DOHH2 (cell line): ENCODE results near the gene CUBN.

ENCODE experiments used
- H3F3A ChIP-seq: fragments of 200-600 bp; sonication (generic), shearing (Covaris generic); 2 replicates; pipeline ENCODE4 v1.6.0; 2016; ENCODE audit warnings: antibody characterized with exemption, mild to moderate bottlenecking; ENCODE audit not compliant: control insufficient read depth, insufficient read depth
- H3K27ac ChIP-seq: fragments of 200-600 bp; sonication (generic); 2 replicates; pipeline ENCODE4 v1.5.1; 2014; ENCODE audit warnings: low read depth, mild to moderate bottlenecking, low read length, moderate library complexity
- H3K27me3 ChIP-seq: fragments of 200-600 bp; sonication (generic); 2 replicates; pipeline ENCODE4 v1.6.1; 2014; ENCODE audit warnings: mild to moderate bottlenecking, low read length, mixed read lengths; ENCODE audit not compliant: control insufficient read depth
- H3K36me3 ChIP-seq: fragments of 200-600 bp; sonication (generic); 2 replicates; pipeline ENCODE4 v1.6.1; 2014; ENCODE audit warnings: mild to moderate bottlenecking, low read length, moderate library complexity, mixed read lengths; ENCODE audit not compliant: control insufficient read depth
- H3K4me1 ChIP-seq: fragments of 200-600 bp; sonication (generic); 2 replicates; pipeline ENCODE4 v1.6.1; 2014; ENCODE audit warnings: mild to moderate bottlenecking, low read length, mixed read lengths; ENCODE audit not compliant: control insufficient read depth
- H3K4me2 ChIP-seq: fragments of 200-600 bp; sonication (generic); 2 replicates; pipeline ENCODE4 v1.6.0; 2014; ENCODE audit warnings: mild to moderate bottlenecking, low read length, moderate library complexity
- H3K4me3 ChIP-seq: fragments of 200-600 bp; sonication (generic); 2 replicates; pipeline ENCODE4 v1.5.1; 2014; ENCODE audit warnings: mild to moderate bottlenecking, low read length, mixed read lengths
- H3K79me2 ChIP-seq: fragments of 200-600 bp; sonication (generic); 2 replicates; pipeline ENCODE4 v1.6.1; 2014; ENCODE audit warnings: mild to moderate bottlenecking, low read length, mixed read lengths; ENCODE audit not compliant: control insufficient read depth
- H3K9me2 ChIP-seq: fragments of 200-600 bp; sonication (generic); replicated peaks from 2 replicates; pipeline ENCODE4 v1.6.1; 2014; ENCODE audit warnings: mild to moderate bottlenecking, low read length, mixed read lengths; ENCODE audit not compliant: control insufficient read depth
- H3K9me3 ChIP-seq: fragments of 200-600 bp; sonication (generic); 2 replicates; pipeline ENCODE4 v1.6.1; 2014; ENCODE audit warnings: antibody characterized with exemption, low read length, mixed read lengths; ENCODE audit not compliant: control insufficient read depth, insufficient read depth
- H4K20me1 ChIP-seq: fragments of 200-600 bp; sonication (generic); 2 replicates; pipeline ENCODE4 v1.6.0; 2014; ENCODE audit warnings: low read depth, mild to moderate bottlenecking, antibody characterized with exemption, low read length, moderate library complexity; ENCODE audit not compliant: control insufficient read depth, insufficient read depth
- EZH2phosphoT487 ChIP-seq: fragments of 200-600 bp; sonication (generic); IDR thresholded peaks from 2 replicates; pipeline ENCODE4 v1.6.1; 2017; ENCODE audit warnings: borderline replicate concordance, mild to moderate bottlenecking, antibody characterized with exemption, low read length, moderate library complexity, mixed read lengths
- TF ChIP-seq, protein P1 (sequence below): fragments of 200-600 bp; sonication (generic); IDR thresholded peaks from one replicate; pipeline ENCODE4 v1.5.1; 2014; ENCODE audit warnings: antibody characterized with exemption, mild to moderate bottlenecking, low read depth, low read length; ENCODE audit not compliant: poor library complexity, severe bottlenecking

The CUBN gene

DNA sequence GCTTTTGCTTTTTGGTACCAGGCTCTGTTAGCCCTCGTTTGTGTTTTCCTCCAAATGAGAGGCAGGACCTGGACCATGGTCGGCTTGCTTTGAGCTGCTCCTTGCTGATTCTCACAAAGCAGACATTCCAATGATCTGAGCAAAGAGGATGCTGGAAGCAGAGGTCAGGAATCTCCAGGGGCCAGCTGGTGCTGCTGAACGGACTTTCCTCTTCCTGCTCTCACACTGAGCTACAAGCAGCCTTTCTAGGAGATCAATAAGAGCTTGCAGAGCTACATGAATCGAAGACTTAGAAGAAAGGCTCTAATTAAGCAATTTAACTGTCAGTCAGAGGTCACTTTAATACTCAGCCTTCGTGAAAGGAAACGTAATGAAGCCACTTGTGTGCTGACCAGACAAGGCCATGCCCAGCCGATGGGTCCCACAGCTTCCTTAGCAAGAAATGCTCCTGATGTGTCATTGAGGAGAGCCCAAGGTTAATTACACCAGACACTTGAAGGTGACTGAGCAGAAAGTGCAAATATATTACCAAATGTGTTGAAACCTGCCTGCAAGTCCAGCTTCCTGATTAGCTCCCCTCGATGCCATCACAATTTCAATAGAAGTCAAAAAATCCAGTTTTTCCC lies 161.1 kb downstream of the CUBN start:
- no peaks in the 10 kb centered on the region for H3K9me2 ChIP-seq
- H3K4me3 ChIP-seq: no peak overlapping the region
- no peak overlapping the region for H3K27ac ChIP-seq
- H3F3A ChIP-seq: no peaks in the 10 kb centered on the region
- TF ChIP-seq EZH2phosphoT487: no peak
- TF ChIP-seq, protein P1, sequence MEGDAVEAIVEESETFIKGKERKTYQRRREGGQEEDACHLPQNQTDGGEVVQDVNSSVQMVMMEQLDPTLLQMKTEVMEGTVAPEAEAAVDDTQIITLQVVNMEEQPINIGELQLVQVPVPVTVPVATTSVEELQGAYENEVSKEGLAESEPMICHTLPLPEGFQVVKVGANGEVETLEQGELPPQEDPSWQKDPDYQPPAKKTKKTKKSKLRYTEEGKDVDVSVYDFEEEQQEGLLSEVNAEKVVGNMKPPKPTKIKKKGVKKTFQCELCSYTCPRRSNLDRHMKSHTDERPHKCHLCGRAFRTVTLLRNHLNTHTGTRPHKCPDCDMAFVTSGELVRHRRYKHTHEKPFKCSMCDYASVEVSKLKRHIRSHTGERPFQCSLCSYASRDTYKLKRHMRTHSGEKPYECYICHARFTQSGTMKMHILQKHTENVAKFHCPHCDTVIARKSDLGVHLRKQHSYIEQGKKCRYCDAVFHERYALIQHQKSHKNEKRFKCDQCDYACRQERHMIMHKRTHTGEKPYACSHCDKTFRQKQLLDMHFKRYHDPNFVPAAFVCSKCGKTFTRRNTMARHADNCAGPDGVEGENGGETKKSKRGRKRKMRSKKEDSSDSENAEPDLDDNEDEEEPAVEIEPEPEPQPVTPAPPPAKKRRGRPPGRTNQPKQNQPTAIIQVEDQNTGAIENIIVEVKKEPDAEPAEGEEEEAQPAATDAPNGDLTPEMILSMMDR: no peak
- no peak overlapping the region for H3K4me2 ChIP-seq
- H3K36me3 ChIP-seq: no peaks in the 10 kb centered on the region
- H3K4me1 ChIP-seq: no peaks in the 10 kb centered on the region
- no peaks in the 10 kb centered on the region for H4K20me1 ChIP-seq
- H3K9me3 ChIP-seq: no peaks in the 10 kb centered on the region
- no peaks in the 10 kb centered on the region for H3K27me3 ChIP-seq
- H3K79me2 ChIP-seq: no peaks in the 10 kb centered on the region

DNA sequence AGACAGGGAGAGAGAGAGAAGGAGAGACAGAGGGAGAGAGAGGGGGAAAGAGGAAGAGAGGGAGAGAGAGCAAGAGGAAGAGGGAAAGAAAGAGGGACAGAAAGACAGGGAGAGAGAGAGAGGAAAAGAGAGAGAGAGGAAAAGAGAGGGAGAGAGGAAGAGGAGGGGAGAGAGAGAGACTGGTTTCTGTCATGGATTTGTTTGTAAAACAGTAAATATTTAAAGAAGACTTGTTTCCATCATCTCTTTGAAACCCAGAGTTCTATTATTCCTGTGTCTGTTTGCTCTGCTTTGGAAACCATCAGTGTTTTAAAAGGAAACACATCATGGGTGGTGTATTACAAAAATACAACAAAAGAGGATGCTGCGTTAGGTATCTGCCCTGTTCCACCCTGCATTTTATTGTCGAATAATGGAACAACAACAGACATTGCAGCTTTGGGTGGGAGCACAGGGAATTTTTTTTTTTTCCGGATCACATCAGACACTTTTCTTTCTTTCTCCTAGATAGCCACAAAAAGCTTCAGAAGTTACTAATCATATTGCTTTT lies 161.7 kb downstream of the CUBN start:
- TF ChIP-seq EZH2phosphoT487: no peak
- TF ChIP-seq, protein P1: no peak
- no peaks in the 10 kb centered on the region for H4K20me1 ChIP-seq
- no peak overlapping the region for H3K4me2 ChIP-seq
- H3K4me1 ChIP-seq: no peaks in the 10 kb centered on the region
- H3K27ac ChIP-seq: no peak overlapping the region
- H3K27me3 ChIP-seq: no peaks in the 10 kb centered on the region
- H3K79me2 ChIP-seq: no peaks in the 10 kb centered on the region
- H3K4me3 ChIP-seq: no peak overlapping the region
- H3K36me3 ChIP-seq: no peaks in the 10 kb centered on the region
- H3K9me3 ChIP-seq: no peaks in the 10 kb centered on the region
- H3K9me2 ChIP-seq: no peaks in the 10 kb centered on the region
- H3F3A ChIP-seq: no peaks in the 10 kb centered on the region

DNA sequence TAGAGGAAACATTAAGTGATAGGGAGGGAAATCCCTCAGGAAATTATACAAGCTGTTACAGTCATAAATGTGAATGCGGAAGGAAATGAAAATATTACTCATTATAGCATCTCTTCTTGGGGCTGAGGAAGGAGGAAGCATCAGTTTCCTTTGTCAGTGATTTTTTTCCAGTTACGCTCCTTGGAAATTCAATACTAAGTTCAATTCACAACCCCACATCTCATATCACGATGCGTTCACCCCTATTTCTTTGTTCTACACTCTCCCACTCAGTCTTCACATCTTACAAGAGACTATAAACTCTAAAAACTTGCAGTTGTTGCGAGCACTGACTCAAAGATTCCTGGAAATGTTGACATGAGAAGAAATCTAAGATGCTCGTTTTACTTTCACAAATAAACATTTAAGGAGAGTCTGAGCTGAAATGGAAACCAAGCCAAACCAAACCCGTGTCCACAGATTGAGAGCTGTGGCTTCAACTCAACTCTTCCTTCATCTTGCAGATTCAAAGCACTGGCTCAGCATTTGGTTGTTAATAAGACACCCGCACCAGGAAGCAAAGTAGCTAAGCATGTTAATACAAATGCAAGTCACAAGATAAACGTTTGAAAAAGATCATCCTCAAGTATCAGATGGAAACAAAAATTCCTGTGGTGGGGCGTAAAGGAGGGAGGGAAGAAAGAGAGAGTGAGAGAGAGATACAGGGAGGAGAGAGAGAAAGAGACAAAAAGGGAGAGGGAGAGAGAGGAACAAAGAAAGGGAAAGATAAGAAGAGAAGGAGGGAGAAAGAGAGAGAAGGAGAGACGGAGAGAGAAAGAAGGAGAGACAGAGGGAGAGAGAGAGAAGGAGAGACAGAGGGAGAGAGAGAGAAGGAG lies 162.4 kb downstream of the CUBN start:
- Histone ChIP-seq H3K27me3 (no peaks in the 10 kb centered on the region), H3K4me1 (no peaks in the 10 kb centered on the region), H3K4me3 (no peak overlapping the region), H3K4me2 (no peak overlapping the region), H3F3A (no peaks in the 10 kb centered on the region), H3K79me2 (no peaks in the 10 kb centered on the region), H3K27ac (no peak overlapping the region), H4K20me1 (no peaks in the 10 kb centered on the region), H3K9me2 (no peaks in the 10 kb centered on the region), H3K9me3 (no peaks in the 10 kb centered on the region), H3K36me3 (no peaks in the 10 kb centered on the region)
- TF ChIP-seq, protein P1: no peak
- no peak for TF ChIP-seq EZH2phosphoT487
